Measurements from ENCODE around the gene DMTF1.

DMTF1 gene

GRCh38 chr7:87146740-87147386, 5.4 kb upstream of the DMTF1 start:
- peak; percentile 27 for DNase-seq

DNA sequence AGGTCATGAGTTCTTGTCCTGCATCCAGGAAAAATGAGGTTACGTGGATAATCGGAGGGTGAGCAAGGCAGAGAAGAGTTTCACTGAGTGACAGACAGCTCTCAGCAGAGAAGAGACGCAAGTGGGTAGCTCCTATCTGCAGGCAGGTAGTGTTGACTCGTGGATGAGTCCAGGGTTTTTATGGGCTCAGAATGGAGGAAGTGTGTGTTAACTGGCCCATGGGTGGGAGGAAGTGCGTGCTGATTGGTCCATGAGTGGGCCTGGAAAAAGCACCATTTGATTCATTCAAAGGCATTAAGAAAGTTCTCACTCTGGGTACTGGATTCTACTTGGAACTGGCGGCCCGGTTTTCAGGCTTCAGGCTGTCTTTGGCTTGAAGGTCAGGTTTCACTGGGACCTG, 4.8 kb upstream of the DMTF1 start:
- DNase-seq = no peak

DNA sequence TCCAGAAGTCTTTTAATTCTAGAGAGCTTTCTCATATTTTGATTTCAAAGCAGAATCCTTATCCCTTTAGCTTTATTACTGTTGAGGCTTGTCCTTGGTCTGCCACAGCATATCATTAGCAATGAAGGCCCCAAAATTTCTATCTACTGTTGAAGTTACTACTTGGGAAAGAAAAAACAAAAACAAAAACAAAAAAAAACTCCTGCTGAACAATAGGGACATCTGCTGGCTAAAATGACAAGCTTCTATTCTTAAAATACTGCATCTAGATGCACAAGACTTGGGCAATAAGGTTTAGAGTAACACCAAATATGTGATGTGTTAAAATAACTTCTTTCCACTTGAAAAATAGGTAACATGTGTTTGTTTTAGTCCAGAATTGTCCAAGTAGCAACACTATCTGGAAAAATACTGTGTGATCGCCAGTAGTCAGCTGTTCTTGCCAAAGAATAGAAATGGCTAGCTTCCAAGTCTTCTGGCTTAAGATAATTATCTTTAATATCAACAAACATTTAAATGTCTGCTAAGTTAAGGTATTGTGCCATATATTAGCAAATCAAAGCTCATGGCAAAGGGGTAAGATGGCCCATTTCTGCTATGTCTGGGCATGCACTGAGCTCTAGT, 3.8 kb upstream of the DMTF1 start:
- DNase-seq = peak; percentile 32

- DNase-seq = no peak
Observed at GRCh38 chr7:87151002-87151728, 1.1 kb upstream of the DMTF1 start.

GRCh38 chr7:87151729-87152111, 533 bp upstream of the DMTF1 start:
- no peak for DNase-seq

- peak; percentile 64 for DNase-seq
Observed at GRCh38 chr7:87152897-87153641, 816 bp downstream of the DMTF1 start.

DNA sequence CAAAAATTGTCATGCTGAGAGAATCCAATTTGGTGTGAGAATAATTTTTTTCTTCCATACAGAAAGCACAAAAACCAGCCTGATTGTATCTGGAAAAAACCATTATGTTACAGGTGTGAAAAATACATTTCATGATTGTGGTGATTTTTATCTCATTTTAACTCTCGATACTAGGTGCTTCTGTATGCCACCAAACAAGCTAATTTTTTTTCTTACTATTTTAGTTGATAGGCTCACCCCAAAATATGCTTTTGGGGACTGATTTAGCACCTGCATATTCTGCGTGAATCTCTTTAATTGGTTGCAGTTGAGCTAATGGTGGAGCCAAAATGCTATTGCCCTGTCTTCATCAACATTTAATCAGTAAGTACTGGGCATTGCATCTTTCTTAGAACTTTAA, 1.9 kb downstream of the DMTF1 start:
- DNase-seq = no peak

- DNase-seq = no peak
Observed at GRCh38 chr7:87154569-87154968, 2.3 kb downstream of the DMTF1 start.

- DNase-seq = no peak
Observed at GRCh38 chr7:87155788-87156187, 3.5 kb downstream of the DMTF1 start.

DNA sequence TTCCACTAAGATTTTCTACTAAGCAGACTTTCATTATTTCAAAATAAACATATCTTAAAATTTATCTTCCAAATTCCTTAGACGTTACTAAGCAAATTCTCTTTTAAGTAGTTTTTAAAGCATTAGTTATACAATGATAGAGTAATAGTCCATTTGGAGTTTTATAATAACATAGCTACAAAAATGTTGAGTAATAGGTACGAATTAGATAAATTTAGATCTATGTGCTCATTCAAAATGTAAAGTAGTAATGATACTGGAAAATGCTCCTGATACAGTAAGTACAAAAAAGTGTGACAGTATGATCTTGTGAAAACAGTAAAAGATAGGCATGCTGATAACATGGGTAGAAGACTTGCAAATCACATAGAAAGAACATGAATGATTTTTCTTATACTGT, 4.5 kb downstream of the DMTF1 start:
- DNase-seq = no peak

GRCh38 chr7:87159538-87159937, 7.3 kb downstream of the DMTF1 start:
- DNase-seq = no peak

DNA sequence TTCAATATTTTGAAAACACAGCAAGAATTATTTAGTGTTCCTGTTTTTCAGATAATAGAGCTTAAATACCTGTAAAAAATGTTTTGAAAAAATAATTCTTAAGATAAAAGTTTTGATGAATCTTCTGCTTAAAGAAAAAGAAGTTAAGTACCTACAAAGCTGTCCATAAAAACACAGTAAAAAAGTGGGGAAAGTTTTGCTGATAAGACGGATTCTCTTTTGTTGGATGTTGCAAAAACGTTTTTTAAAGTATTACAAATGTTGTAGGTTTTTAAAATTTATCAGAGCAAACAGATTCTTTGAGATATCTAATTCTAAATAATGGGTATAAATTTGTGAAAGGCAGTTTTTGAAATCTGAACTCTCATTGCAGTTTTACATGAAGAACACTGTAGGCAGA, 12.2 kb downstream of the DMTF1 start:
- DNase-seq = no peak

DNA sequence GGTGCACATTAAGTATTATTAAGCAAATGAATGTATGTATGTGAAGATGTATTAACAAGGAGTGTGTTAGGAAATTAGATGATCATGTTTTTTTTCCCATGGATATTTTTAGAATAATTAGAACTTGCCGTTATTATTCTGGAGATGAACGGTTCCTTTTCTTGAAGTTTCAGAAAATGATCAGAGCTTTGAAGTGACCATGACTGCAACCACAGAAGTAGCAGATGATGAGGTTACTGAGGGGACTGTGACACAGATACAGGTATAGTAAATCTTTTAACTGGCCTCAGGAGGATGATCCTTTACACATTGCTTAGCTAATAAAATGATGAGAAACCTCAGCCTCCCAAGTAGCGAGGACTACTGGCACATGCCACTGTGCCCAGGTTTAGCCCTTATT, 18.6 kb downstream of the DMTF1 start:
- no peak for DNase-seq

- DNase-seq = no peak
Observed at GRCh38 chr7:87171282-87171934, 19.2 kb downstream of the DMTF1 start.

DNA sequence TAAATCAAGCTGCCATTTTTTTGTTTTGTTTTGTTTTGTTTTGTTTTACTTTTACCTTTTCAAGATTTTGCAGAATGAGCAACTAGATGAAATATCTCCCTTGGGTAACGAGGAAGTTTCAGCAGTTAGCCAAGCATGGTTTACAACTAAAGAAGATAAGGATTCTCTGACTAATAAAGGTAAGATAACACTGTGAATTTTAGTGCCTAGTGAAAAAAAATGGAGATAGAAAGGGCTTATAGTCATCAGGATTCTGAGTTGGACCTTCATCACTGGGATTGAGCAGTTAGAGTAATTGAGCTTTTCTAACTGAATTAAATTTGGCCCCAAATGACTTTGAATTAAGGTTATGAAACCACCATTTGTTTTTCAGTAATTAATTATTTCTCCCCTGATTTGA, 21.2 kb downstream of the DMTF1 start:
- no peak for DNase-seq

- no peak for DNase-seq
Observed at GRCh38 chr7:87178320-87178719, 26.1 kb downstream of the DMTF1 start.

DNA sequence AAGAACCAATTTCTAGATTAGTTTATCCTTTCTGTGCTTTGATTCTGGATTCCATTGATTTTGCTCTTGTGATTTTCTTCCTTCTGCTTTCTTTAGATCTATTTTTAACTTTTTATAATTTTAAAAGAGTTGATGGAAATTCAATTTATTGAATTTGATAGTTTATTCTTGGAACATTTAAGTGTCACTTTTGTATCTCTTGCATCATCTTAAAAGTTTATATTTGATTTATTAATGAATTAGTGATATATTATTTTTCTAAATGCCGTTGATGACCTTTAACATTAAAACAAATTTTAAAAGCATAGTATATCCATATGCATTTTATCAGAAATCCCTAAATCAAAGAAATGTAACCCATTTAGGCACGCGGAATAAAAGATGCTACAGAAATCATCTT, 26.9 kb downstream of the DMTF1 start:
- no peak for DNase-seq

- no peak for DNase-seq
Observed at GRCh38 chr7:87187120-87187519, 34.9 kb downstream of the DMTF1 start.

DNA sequence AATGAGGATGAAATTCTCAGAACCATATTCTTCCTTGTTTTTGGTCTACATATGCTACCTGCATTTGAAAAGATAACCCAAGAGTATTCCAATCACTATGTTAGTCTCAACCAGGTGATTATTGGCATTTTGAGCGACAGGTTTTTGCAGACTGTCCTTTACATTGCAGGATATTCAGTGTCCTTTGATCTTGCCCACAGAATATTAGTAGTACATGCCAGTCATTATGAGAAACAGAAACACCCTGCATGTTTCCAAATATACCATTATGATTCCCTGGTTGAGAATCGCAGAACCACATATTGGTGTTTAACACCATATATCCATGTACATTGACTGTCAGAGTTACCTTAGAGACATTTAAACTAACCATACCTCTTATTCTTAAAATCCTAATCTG, 36.7 kb downstream of the DMTF1 start:
- DNase-seq = no peak

- no peak for DNase-seq
Observed at GRCh38 chr7:87190783-87191182, 38.5 kb downstream of the DMTF1 start.

- DNase-seq = no peak
Observed at GRCh38 chr7:87192784-87193487, 40.7 kb downstream of the DMTF1 start.

DNA sequence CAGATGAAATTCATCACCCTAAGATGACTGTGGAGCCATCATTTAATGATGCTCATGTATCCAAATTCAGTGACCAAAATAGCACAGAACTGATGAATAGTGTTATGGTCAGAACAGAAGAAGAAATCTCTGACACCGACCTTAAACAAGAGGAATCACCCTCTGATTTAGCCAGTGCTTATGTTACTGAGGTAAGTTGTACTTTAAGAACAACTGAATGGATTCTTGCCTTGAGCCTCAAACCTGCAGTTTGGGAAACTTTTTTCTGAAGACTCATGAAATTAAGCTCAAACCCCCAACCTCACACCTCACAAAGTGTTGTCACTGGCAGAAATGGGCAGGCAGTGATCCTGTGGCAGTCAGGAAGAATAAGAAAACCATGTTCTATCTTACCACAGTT, 41.7 kb downstream of the DMTF1 start:
- DNase-seq = no peak

DNA sequence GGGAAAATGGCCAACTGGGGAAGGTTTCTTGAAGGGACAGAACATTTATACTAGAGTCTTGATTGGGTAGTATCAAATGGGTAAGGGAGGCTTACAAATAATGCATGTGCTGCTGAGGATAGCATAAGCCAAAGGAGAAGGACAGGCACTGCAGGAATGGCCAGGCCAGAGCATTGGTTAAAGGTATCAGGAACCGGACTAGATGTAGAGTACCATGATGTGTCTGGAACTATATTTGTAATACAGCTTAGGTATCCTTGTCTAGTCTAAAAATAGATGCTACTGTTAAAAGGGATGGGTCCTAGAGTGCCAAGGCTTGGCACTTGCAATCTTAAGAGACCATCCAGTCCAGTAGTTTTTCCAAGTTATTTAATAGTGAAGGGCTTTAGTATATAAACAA, 47.0 kb downstream of the DMTF1 start:
- DNase-seq = no peak

All from NCI-H1092 treated with DMSO at 0.1 percent for 48 hours (cell line).